Measurements from ENCODE around the gene PDE8A. TPM values are rescaled to one million over a fixed set of nuclear protein-coding genes. Genes with fewer than 3 reads are reported as not detected.

Gene PDE8A
- total and polyA plus RNA-seq, 2 of the 4 experiments (the other 2 are of a cell fraction), result 32.4 to 35.9 TPM

GRCh38 chr15:85133709-85134108, 152.1 kb downstream of the PDE8A start:
- WGBS, 2 experiments (ENCODE audit: extremely low coverage in 2 of 2, insufficient read length in 1 of 2), result 100% methylated on average over 3 of the region's 3 CpGs; no CpG with 5 or more reads in 1 of the 2 experiments
- Histone ChIP-seq H4K91ac (ENCODE audit: insufficient read depth, low read depth, low read length) (no peak overlapping the region), H3K27me3 (ENCODE audit: control insufficient read depth, insufficient read depth, low read length) (no peaks in the 10 kb centered on the region), H3K27ac (ENCODE audit: insufficient read depth, low read length) (no peak overlapping the region), H3K9ac (ENCODE audit: low read depth, low read length) (no peak overlapping the region), H2BK20ac (ENCODE audit: low read depth, low read length) (no peak overlapping the region), H3K56ac (ENCODE audit: extremely low read depth, insufficient read depth, low read length) (no peak overlapping the region), H3K9me1 (ENCODE audit: insufficient read depth, low read length) (peaks cover 2% of the 10 kb centered on the region; the same call in 1 of the 2 replicates), H3K4me3 (ENCODE audit: insufficient read depth, low read depth, low read length) (no peak overlapping the region), H4K20me1 (ENCODE audit: insufficient read depth, low read length) (no peaks in the 10 kb centered on the region), H2BK5ac (ENCODE audit: low read depth, low read length, poor library complexity, severe bottlenecking) (no peak overlapping the region), H2AFZ (replicated peaks; ENCODE audit: low read length, poor library complexity) (no peak overlapping the region), H2AK9ac (replicated peaks; ENCODE audit: low read depth, low read length, poor library complexity) (no peak overlapping the region), H4K8ac (ENCODE audit: low read depth in 2 of 2, low read length in 2 of 2) (no peak overlapping the region), H2BK120ac (ENCODE audit: low read depth, low read length) (no peak overlapping the region), H3K9me3 (ENCODE audit: control insufficient read depth, insufficient read depth, low read length) (no peaks in the 10 kb centered on the region), H3K23ac (ENCODE audit: low read depth, low read length) (no peak overlapping the region), H3K18ac (ENCODE audit: low read depth, low read length) (no peak overlapping the region), H4K5ac (ENCODE audit: low read depth, low read length) (no peak overlapping the region), H3K36me3 (ENCODE audit: control insufficient read depth, insufficient read depth, low read length) (peaks cover 27% of the 10 kb centered on the region), H3K4me1 (ENCODE audit: control insufficient read depth, insufficient read depth, low read length) (peaks cover 9% of the 10 kb centered on the region; the same call in 1 of the 2 replicates), H3K79me1 (ENCODE audit: low read depth in 1 of 2, low read length in 2 of 2) (peaks cover 8 to 9% of the 10 kb centered on the region in 2 experiments; a peak in 3 of 4 replicates), H3K4me2 (ENCODE audit: low read depth, low read length) (no peak overlapping the region), H2BK15ac (ENCODE audit: low read depth, low read length) (no peak overlapping the region), H3K4ac (ENCODE audit: low read depth, low read length) (no peak overlapping the region), H3K14ac (replicated peaks; ENCODE audit: low read depth, low read length) (no peak overlapping the region), H2AK5ac (ENCODE audit: low read depth, low read length) (no peak overlapping the region)
- dilution Hi-C loops (cut with HindIII; ENCODE audit: low sequenced_read_pairs, unreplicated experiment) (no loop called here), intact Hi-C loops (cut with micrococcal nuclease) (no loop called here), in situ Hi-C loops (cut with MboI; ENCODE audit: low sequenced_read_pairs) (no loop called here)
- ATAC-seq (ENCODE audit: low read depth) (no peak), DNase-seq (no peak)
- no TSS peak for BruUV-seq (replicated peaks)
- POLR2A ChIA-PET (ENCODE audit: unreplicated experiment), result no interaction called here
- TF ChIP-seq USF2 (IDR thresholded peaks at IDR 0.05; ENCODE audit: low read depth, low read length) (no peak), FOS (IDR thresholded peaks at IDR 0.05; ENCODE audit: low read depth, low read length) (no peak), MAFK (IDR thresholded peaks at IDR 0.05; ENCODE audit: low read depth, low read length) (no peak), ELK1 (IDR thresholded peaks at IDR 0.05; ENCODE audit: borderline replicate concordance, low read depth, low read length) (no peak), CHD1 (IDR thresholded peaks at IDR 0.05; ENCODE audit: low read depth, low read length) (no peak), MXI1 (IDR thresholded peaks at IDR 0.05; ENCODE audit: borderline replicate concordance, low read depth, low read length) (no peak), RAD21 (IDR thresholded peaks at IDR 0.05; ENCODE audit: low read length) (no peak), POLR2A (IDR thresholded peaks at IDR 0.05; ENCODE audit: low read depth, low read length) (no peak)
- CTCF ChIA-PET, result no interaction called here
